ENCODE results near the gene SECISBP2. TPM values are rescaled to one million over a fixed set of nuclear protein-coding genes. Genes with fewer than 3 reads are reported as not detected.

Gene SECISBP2
- total RNA-seq, 1 donor from 2014 or later: 118 TPM

DNA sequence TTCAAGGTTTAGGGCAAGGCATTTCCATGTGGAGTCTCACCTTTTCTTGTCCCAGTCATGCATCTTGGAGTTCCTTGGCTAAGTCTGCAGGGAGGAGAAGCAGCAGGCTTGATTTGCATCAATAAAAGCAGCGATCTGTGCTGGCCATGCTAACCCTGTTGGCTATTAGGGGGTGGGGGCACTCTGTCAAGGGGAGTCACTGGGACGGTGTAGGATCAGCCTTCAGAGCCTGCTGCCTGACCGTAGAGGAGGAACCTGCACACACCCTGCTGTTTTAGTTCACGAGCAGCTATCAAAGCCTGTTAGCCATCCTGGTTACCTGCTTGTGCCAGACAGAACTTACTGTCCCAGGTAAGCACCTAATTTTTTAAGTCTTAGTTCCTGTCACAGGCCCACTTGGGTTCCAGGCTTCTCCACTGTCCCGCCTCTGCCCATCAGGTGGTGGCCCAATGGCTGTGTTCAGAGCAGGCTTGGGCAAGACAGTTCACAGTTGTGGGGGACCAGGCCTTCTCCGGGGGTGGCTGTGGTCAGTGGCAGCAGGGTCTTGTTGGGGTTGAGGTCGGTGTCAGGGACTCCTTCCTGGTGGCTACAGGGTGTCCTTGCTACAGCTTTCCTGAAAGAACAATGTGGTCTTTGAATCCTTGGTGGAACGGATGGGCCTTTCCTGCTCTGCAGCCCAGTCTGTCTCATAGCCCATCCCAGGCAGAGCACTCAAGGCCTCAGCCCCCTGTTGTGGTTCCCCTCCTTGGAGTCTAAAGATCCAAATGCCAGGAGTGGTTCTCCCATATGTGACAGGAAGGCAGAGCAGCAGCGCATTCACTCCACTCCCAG, 43.7 kb downstream of the SECISBP2 start:
- TF ChIP-seq EZH2phosphoT487 (IDR thresholded peaks at IDR 0.05): no peak
- TF ChIP-seq, protein P1, sequence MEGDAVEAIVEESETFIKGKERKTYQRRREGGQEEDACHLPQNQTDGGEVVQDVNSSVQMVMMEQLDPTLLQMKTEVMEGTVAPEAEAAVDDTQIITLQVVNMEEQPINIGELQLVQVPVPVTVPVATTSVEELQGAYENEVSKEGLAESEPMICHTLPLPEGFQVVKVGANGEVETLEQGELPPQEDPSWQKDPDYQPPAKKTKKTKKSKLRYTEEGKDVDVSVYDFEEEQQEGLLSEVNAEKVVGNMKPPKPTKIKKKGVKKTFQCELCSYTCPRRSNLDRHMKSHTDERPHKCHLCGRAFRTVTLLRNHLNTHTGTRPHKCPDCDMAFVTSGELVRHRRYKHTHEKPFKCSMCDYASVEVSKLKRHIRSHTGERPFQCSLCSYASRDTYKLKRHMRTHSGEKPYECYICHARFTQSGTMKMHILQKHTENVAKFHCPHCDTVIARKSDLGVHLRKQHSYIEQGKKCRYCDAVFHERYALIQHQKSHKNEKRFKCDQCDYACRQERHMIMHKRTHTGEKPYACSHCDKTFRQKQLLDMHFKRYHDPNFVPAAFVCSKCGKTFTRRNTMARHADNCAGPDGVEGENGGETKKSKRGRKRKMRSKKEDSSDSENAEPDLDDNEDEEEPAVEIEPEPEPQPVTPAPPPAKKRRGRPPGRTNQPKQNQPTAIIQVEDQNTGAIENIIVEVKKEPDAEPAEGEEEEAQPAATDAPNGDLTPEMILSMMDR (IDR thresholded peaks at IDR 0.05): no peak
- no peak for TF ChIP-seq EZH2 (IDR thresholded peaks at IDR 0.05)
- no peaks in the 10 kb centered on the region for H3K36me3 ChIP-seq
- peaks cover 2% of the 10 kb centered on the region for H3K27me3 Mint-ChIP-seq (ENCODE audit: insufficient read depth, low read depth)
- H3K4me3 Mint-ChIP-seq: no peak overlapping the region
- H2AFZ ChIP-seq (replicated peaks): no peak overlapping the region
- peaks cover 11% of the 10 kb centered on the region for H4K20me1 ChIP-seq (ENCODE audit: low read depth)
- no peaks in the 10 kb centered on the region for H3K9me3 ChIP-seq (ENCODE audit: low read depth)
- peaks cover 17% of the 10 kb centered on the region for H3K4me1 ChIP-seq
- DNase-seq (ENCODE audit: low spot score): no peak
- peaks cover 29% of the 10 kb centered on the region for H3K4me1 Mint-ChIP-seq
- peaks cover 14% of the 10 kb centered on the region for H3F3A ChIP-seq (ENCODE audit: low read depth)
- H3K27ac Mint-ChIP-seq: no peak overlapping the region
- H3K27me3 ChIP-seq: no peaks in the 10 kb centered on the region
- no peaks in the 10 kb centered on the region for H3K9me3 Mint-ChIP-seq
- no peak overlapping the region for H3K4me2 ChIP-seq
- H3K79me2 ChIP-seq (ENCODE audit: low read depth): no peaks in the 10 kb centered on the region
- no peak overlapping the region for H3K27ac ChIP-seq
- no peak overlapping the region for H3K9ac ChIP-seq
- H3K4me3 ChIP-seq: no peak overlapping the region
- H3K36me3 Mint-ChIP-seq: peaks cover 27% of the 10 kb centered on the region

DNA sequence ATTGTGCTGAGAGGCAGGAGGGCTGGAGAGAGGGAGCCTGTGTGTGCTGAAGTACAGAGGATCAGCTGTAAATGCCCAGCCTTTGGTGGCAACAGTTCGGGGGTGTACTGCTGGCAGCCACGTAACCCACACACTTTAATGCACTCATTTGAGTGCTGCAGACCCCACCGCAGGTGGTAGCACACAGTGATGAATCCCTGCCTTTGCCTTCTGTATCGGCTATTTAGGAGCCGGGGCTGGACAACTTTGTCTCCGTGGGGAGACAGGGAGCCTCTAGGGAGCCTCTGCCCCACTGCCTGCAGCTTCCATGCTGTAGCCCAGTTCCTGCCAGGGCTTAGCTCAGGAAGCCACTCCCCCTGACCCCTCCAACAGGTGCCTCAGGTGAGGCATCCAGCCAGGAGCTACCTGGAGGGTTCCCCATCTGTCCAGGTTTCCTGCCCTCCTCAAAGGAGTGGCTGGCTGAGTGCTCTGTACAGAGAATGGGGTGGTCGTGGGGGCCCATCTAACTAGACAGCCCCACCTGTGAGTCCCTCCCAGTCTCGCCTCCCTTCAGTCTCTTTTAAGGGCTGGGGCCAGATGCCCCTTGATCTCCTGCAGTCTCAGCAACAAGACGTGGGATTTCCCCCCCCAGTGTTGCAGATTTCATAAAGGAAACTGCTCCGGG, 44.5 kb downstream of the SECISBP2 start:
- Histone ChIP-seq H3K4me3 (no peak overlapping the region), H4K20me1 (ENCODE audit: low read depth) (peaks cover 11% of the 10 kb centered on the region), H3F3A (ENCODE audit: low read depth) (peaks cover 14% of the 10 kb centered on the region), H2AFZ (replicated peaks) (no peak overlapping the region), H3K9me3 (ENCODE audit: low read depth) (no peaks in the 10 kb centered on the region), H3K4me1 (peaks cover 17% of the 10 kb centered on the region), H3K4me2 (no peak overlapping the region), H3K27ac (no peak overlapping the region), H3K27me3 (no peaks in the 10 kb centered on the region), H3K36me3 (no peaks in the 10 kb centered on the region), H3K9ac (no peak overlapping the region), H3K79me2 (ENCODE audit: low read depth) (no peaks in the 10 kb centered on the region)
- H3K27me3 Mint-ChIP-seq (ENCODE audit: insufficient read depth, low read depth): peaks cover 2% of the 10 kb centered on the region
- H3K9me3 Mint-ChIP-seq: no peaks in the 10 kb centered on the region
- H3K27ac Mint-ChIP-seq: no peak overlapping the region
- H3K4me3 Mint-ChIP-seq: no peak overlapping the region
- DNase-seq (ENCODE audit: low spot score): no peak
- peaks cover 29% of the 10 kb centered on the region for H3K4me1 Mint-ChIP-seq
- peaks cover 23% of the 10 kb centered on the region for H3K36me3 Mint-ChIP-seq
- TF ChIP-seq EZH2 (IDR thresholded peaks at IDR 0.05) (no peak), EZH2phosphoT487 (IDR thresholded peaks at IDR 0.05) (no peak)
- TF ChIP-seq, protein P1 (IDR thresholded peaks at IDR 0.05): no peak

DNA sequence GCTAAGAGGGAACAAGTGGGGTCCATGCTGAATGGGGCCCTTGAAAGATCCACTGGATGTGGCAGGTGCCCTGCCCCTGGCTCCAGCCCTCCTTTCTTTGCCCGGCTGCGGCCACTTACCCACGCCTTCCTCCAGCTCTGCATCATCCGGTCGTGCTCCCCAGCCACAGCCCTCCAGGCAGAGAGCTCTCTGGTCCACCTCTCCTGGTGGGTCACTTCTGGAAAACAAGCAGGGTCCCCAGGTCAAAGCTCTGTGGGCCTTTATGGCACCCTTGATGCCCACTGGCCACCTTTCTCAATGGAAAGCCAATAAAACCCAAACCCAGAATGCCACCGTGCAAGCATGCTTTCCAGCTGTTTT, 45.0 kb downstream of the SECISBP2 start:
- Mint-ChIP-seq H3K4me3 (no peak overlapping the region), H3K9me3 (no peaks in the 10 kb centered on the region), H3K36me3 (peaks cover 21% of the 10 kb centered on the region), H3K4me1 (peaks cover 29% of the 10 kb centered on the region), H3K27ac (no peak overlapping the region), H3K27me3 (ENCODE audit: insufficient read depth, low read depth) (peaks cover 2% of the 10 kb centered on the region)
- no peak overlapping the region for H2AFZ ChIP-seq (replicated peaks)
- H3K27me3 ChIP-seq: no peaks in the 10 kb centered on the region
- no peak for DNase-seq (ENCODE audit: low spot score)
- no peak overlapping the region for H3K27ac ChIP-seq
- no peaks in the 10 kb centered on the region for H3K9me3 ChIP-seq (ENCODE audit: low read depth)
- H4K20me1 ChIP-seq (ENCODE audit: low read depth): peaks cover 11% of the 10 kb centered on the region
- no peak overlapping the region for H3K4me3 ChIP-seq
- no peaks in the 10 kb centered on the region for H3K36me3 ChIP-seq
- H3F3A ChIP-seq (ENCODE audit: low read depth): peaks cover 14% of the 10 kb centered on the region
- no peak for TF ChIP-seq EZH2phosphoT487 (IDR thresholded peaks at IDR 0.05)
- TF ChIP-seq, protein P1 (IDR thresholded peaks at IDR 0.05): no peak
- TF ChIP-seq EZH2 (IDR thresholded peaks at IDR 0.05): no peak
- H3K4me2 ChIP-seq: no peak overlapping the region
- H3K79me2 ChIP-seq (ENCODE audit: low read depth): no peaks in the 10 kb centered on the region
- H3K9ac ChIP-seq: no peak overlapping the region
- peaks cover 17% of the 10 kb centered on the region for H3K4me1 ChIP-seq
